HepG2 (cell line): Measurements from ENCODE around the gene SHISA6. TPM values are rescaled to one million over a fixed set of nuclear protein-coding genes. Genes with fewer than 3 reads are reported as not detected.

Experiments used
- ATAC-seq: fragments of 200-7000 bp; cut with Tn5 transposase; 3 replicates; pipeline ENCODE4 v1.9.1; 2020; ENCODE audit warnings: mild to moderate bottlenecking, moderate library complexity
- BruUV-seq: library from RNA; stranded (reverse); fragments of 400-500 nt; replicated peaks from 2 replicates; lab custom pipeline; 2021; lab: Mats Ljungman, UMichigan
- CTCF ChIA-PET: fragments of 300-600 bp; formaldehyde crosslinking; extraction: SDS; loops from one replicate; lab custom pipeline; 2021; ENCODE audit warnings: low total read pairs, inconsistent platforms, low intra/inter-chr PET ratio; lab: Yijun Ruan, JAX
- POLR2A ChIA-PET: fragments of 350-600 bp; sonication (Branson Sonifier 250); formaldehyde crosslinking; loops from one replicate; lab custom pipeline; 2020; ENCODE audit warnings: antibody characterized with exemption, inconsistent platforms; lab: Yijun Ruan, JAX
- DNase-seq: peaks from one replicate; pipeline ENCODE4 v3.0.0-alpha.2; 2015; ENCODE audit warnings: low spot score
- FAIRE-seq: peaks from 3 replicates; lab custom pipeline; 2011; peaks lifted over from hg19 to GRCh38; lab: Jason Lieb, UNC
- H2AFZ ChIP-seq: one replicate; pipeline ENCODE4 v1.6.1; 2011; ENCODE audit warnings: low read length, inconsistent platforms
- H3K27ac ChIP-seq: fragments of 300-600 bp; 3 replicates; pipeline ENCODE4 v1.8.0; 2011; ENCODE audit warnings: mixed run types, mild to moderate bottlenecking, mixed read lengths, low read length, inconsistent platforms; ENCODE audit not compliant: insufficient read depth; ENCODE audit errors: extremely low read length
- H3K27me3 ChIP-seq, 2 experiments: fragments of 200-600 bp in 1 of 2; 2 replicates in 1 of 2; 3 replicates in 1 of 2; pipeline versions ENCODE4 v1.6.0 to v1.8.0; 2011; ENCODE audit warnings: low read length in 2 of 2, mild to moderate bottlenecking in 2 of 2, moderate library complexity in 2 of 2, inconsistent platforms in 1 of 2; ENCODE audit not compliant: insufficient read depth in 2 of 2, control insufficient read depth in 1 of 2
- H3K36me3 ChIP-seq, 2 experiments: fragments of 200-600 bp in 1 of 2; replicated peaks in 1 of 2; 2 replicates in 1 of 2; 3 replicates in 1 of 2; pipeline versions ENCODE4 v1.5.1 to v1.8.0; 2011; ENCODE audit warnings: low read length in 2 of 2, inconsistent platforms in 1 of 2; ENCODE audit not compliant: insufficient read depth in 2 of 2, control insufficient read depth in 1 of 2
- H3K4me1 ChIP-seq: 2 replicates; pipeline ENCODE4 v1.5.1; 2012; ENCODE audit warnings: low read length, inconsistent platforms; ENCODE audit not compliant: insufficient read depth
- H3K4me2 ChIP-seq: 2 replicates; pipeline ENCODE4 v1.6.0; 2011; ENCODE audit warnings: low read depth, low read length, inconsistent platforms
- H3K4me3 ChIP-seq, 3 experiments: fragments of 200-600 bp in 1 of 3; sonication (generic), shearing (Covaris generic) in 1 of 3; replicated peaks in 1 of 3; 2 replicates each; pipeline ENCODE4 v1.5.1; 2011 to 2016; ENCODE audit warnings: low read length in 3 of 3, inconsistent platforms in 2 of 3, low read depth in 2 of 3, mild to moderate bottlenecking in 2 of 3, control low read depth in 1 of 3, mixed read lengths in 1 of 3; ENCODE audit not compliant: insufficient read depth in 1 of 3
- H3K79me2 ChIP-seq: one replicate; pipeline ENCODE4 v1.6.1; 2011; ENCODE audit warnings: low read length, inconsistent platforms; ENCODE audit not compliant: insufficient read depth
- H3K9ac ChIP-seq: 2 replicates; pipeline ENCODE4 v1.6.0; 2011; ENCODE audit warnings: mild to moderate bottlenecking, low read depth, low read length, inconsistent platforms; ENCODE audit not compliant: insufficient read depth
- H3K9me3 ChIP-seq: 2 replicates; pipeline ENCODE4 v1.5.1; 2012; ENCODE audit warnings: mild to moderate bottlenecking, low read length
- H4K20me1 ChIP-seq: 2 replicates; pipeline ENCODE4 v1.6.0; 2011; ENCODE audit warnings: inconsistent platforms, mild to moderate bottlenecking, low read length, moderate library complexity; ENCODE audit not compliant: insufficient read depth
- ELF3 ChIP-seq: IDR thresholded peaks from 2 replicates; pipeline ENCODE4 v1.6.1; 2016; ENCODE audit warnings: missing genetic modification reagents, missing compliant biosample characterization
- KLF9 ChIP-seq: IDR thresholded peaks from 2 replicates; pipeline ENCODE4 v1.6.1; 2016; ENCODE audit warnings: low read depth
- MAFK ChIP-seq, 2 experiments: IDR thresholded peaks in 1 of 2; conservative IDR thresholded peaks in 1 of 2; 2 replicates each; pipeline ENCODE4 v1.6.1; 2011; ENCODE audit warnings: improper control_type of control experiment in 2 of 2, low read length in 2 of 2
- SP140L ChIP-seq: sonication (generic); formaldehyde crosslinking; IDR thresholded peaks from 2 replicates; pipeline ENCODE4 v1.4.0; 2020; ENCODE audit warnings: missing genetic modification reagents, borderline replicate concordance
- TOPORS ChIP-seq: sonication (generic); formaldehyde crosslinking; IDR thresholded peaks from 2 replicates; pipeline ENCODE4 v1.8.0; 2023; ENCODE audit warnings: mild to moderate bottlenecking, missing genetic modification reagents
- ZNF256 ChIP-seq: sonication (generic); formaldehyde crosslinking; conservative IDR thresholded peaks from 2 replicates; pipeline ENCODE4 v1.4.0; 2020; ENCODE audit warnings: missing genetic modification reagents
- ZNF264 ChIP-seq: sonication (generic); formaldehyde crosslinking; IDR thresholded peaks from 2 replicates; pipeline ENCODE4 v1.4.0; 2020; ENCODE audit warnings: missing genetic modification reagents
- ZXDC ChIP-seq: sonication (generic); formaldehyde crosslinking; IDR thresholded peaks from 2 replicates; pipeline ENCODE4 v1.5.0; 2020; ENCODE audit warnings: mild to moderate bottlenecking, missing genetic modification reagents
- WGBS: methylation state at CpG from one replicate; pipeline ENCODE4 v1.1.6; 2017; ENCODE audit warnings: low lambda C conversion rate; 5-methylcytosine and 5-hydroxymethylcytosine counted together
- in situ Hi-C: cut with HindIII; loops from 2 replicates; pipeline ENCODE4 v1.10.0; 2017; ENCODE audit warnings: low pct_unique_long_range_greater_than_20kb; ENCODE audit not compliant: extremely low pct_ligation_motif_present
- intact Hi-C: fragments of 100-400 bp; cut with micrococcal nuclease; formaldehyde crosslinking; loops from one replicate; pipeline ENCODE4 v1.10.0; 2022; ENCODE audit not compliant: unreplicated experiment
- polyA plus RNA-seq, 8 experiments: library from polyadenylated mRNA; depleted of rRNA in 3 of 8; stranded (reverse) in 7 of 8; unstranded in 1 of 8; fragments of >200 nt; fragmentation: Illumina TruSeq in 4 of 8; extraction: Trizol in 4 of 8; gene quantifications; 2 replicates each; pipeline versions ENCODE4 v1.2.1 to v1.2.3, GENCODE V29; 2011 to 2016; ENCODE audit warnings: low read depth in 4 of 8, missing spikeins in 1 of 8, mixed read lengths in 1 of 8; ENCODE audit not compliant: insufficient read depth in 1 of 8
- total RNA-seq, 5 experiments: library from RNA; depleted of rRNA; stranded (reverse); fragments of >200 nt; fragmentation: Illumina TruSeq; extraction: Trizol; gene quantifications; 2 replicates each; pipeline ENCODE4 v1.2.3, GENCODE V29; 2016; ENCODE audit warnings: low read depth in 1 of 5

Gene SHISA6
- total and polyA plus RNA-seq, 2 of the 13 experiments (the other 11 are each of a cell fraction or from before 2014, with no cell fraction given), result not detected

- Histone ChIP-seq H3K27me3 (peaks cover 0 to 29% of the 10 kb centered on the region in 2 experiments; a peak in 3 of 5 replicates), H3K27ac (no peak overlapping the region), H3K4me2 (no peak overlapping the region), H3K4me3 (no peak overlapping the region), H3K9ac (no peak overlapping the region), H3K36me3 (no peaks in the 10 kb centered on the region), H4K20me1 (no peaks in the 10 kb centered on the region; the same call in 1 of the 2 replicates), H3K9me3 (no peaks in the 10 kb centered on the region), H3K4me1 (peaks cover 19% of the 10 kb centered on the region), H3K79me2 (no peaks in the 10 kb centered on the region), H2AFZ (no peak overlapping the region)
- intact Hi-C loops, result no loop called here
- no TSS peak for BruUV-seq
- no peak for TF ChIP-seq KLF9 (CRISPR knock-in tag)
- no peak for TF ChIP-seq TOPORS
- TF ChIP-seq ELF3 (CRISPR knock-in tag), result no peak
- no peak for TF ChIP-seq ZNF264
- TF ChIP-seq ZXDC, result no peak
- TF ChIP-seq ZNF256 (CRISPR knock-in tag), result no peak
- TF ChIP-seq SP140L, result no peak
- no peak for TF ChIP-seq MAFK (conservative IDR thresholded peaks at IDR 0.05 in 1 of 2, IDR thresholded peaks at IDR 0.05 in 1 of 2; ENCODE audit: low read length in 2 of 2)
- FAIRE-seq (no peak), DNase-seq (no peak), ATAC-seq (no peak)
- POLR2A ChIA-PET, result no interaction called here
- in situ Hi-C loops, result no loop called here
- CTCF ChIA-PET, result no interaction called here
- 9% methylated on average over 4 of the region's 6 CpGs for WGBS
These were observed 370.1 kb downstream of the SHISA6 start for GRCh38 chr17:11610999-11611566.
